Stomach (tissue), 9 donors: ENCODE data around the gene IGSF3. TPM values are rescaled to one million over a fixed set of nuclear protein-coding genes. Genes with fewer than 3 reads are reported as not detected.

Source experiments
- DNase-seq, 2 donors: peaks; one replicate each; pipeline versions ENCODE4 v3.0.0 to v3.0.0-alpha.2; 2013 to 2019
- H3K27ac ChIP-seq, 5 donors: fragments of 200-600 bp in 4 of 5; sonication (generic) in 4 of 5; one replicate each; pipeline ENCODE4 v1.5.1; 2013 to 2019; ENCODE audit warnings: mild to moderate bottlenecking in 1 of 5, moderate library complexity in 1 of 5
- H3K27me3 ChIP-seq, 3 donors: fragments of 200-600 bp; sonication (generic); one replicate each; pipeline ENCODE4 v1.5.1; 2017 to 2019; ENCODE audit warnings: mixed run types in 1 of 3
- H3K36me3 ChIP-seq, 4 donors: fragments of 200-600 bp; sonication (generic); 1 replicate in 3 of 4; 2 replicates in 1 of 4; pipeline ENCODE4 v1.5.1; 2016 to 2019
- H3K4me1 ChIP-seq, 4 donors: fragments of 200-600 bp; sonication (generic); one replicate each; pipeline ENCODE4 v1.5.1; 2016 to 2019
- H3K4me3 ChIP-seq, 4 donors: fragments of 200-600 bp; sonication (generic) in 3 of 4; one replicate each; pipeline ENCODE4 v1.5.1; 2016 to 2019; ENCODE audit warnings: mild to moderate bottlenecking in 1 of 4
- H3K9me3 ChIP-seq, 4 donors: fragments of 200-600 bp; sonication (generic); one replicate each; pipeline ENCODE4 v1.5.1; 2016 to 2019
- CTCF ChIP-seq, 7 experiments: fragments of 450-650 bp in 4 of 7; fragments of 200-600 bp in 3 of 7; sonication (generic) in 3 of 7; IDR thresholded peaks; one replicate each; pipeline ENCODE4 v1.5.1; 2016 to 2019; ENCODE audit warnings: antibody characterized with exemption in 7 of 7, control low read depth in 2 of 7, mild to moderate bottlenecking in 1 of 7
- EP300 ChIP-seq: sonication (generic); formaldehyde crosslinking; IDR thresholded peaks from one replicate; pipeline ENCODE4 v1.6.1; 2017; ENCODE audit warnings: antibody characterized with exemption
- POLR2A ChIP-seq, 4 donors: fragments of 450-650 bp; IDR thresholded peaks; one replicate each; pipeline ENCODE4 v1.6.1; 2016; ENCODE audit warnings: antibody characterized with exemption in 4 of 4, control low read depth in 2 of 4, mild to moderate bottlenecking in 1 of 4, moderate library complexity in 1 of 4
- POLR2AphosphoS5 ChIP-seq, 3 donors: sonication (generic); formaldehyde crosslinking; IDR thresholded peaks; one replicate each; pipeline ENCODE4 v1.6.1; 2016; ENCODE audit warnings: antibody characterized with exemption in 3 of 3
- WGBS, 5 donors: extraction: QIAGEN DNeasy Blood & Tissue Kit in 3 of 5; methylation state at CpG; one replicate each; pipeline versions ENCODE4 v1.1.5 to v1.1.7; 2013 to 2018; 5-methylcytosine and 5-hydroxymethylcytosine counted together
- intact Hi-C: fragments of 100-400 bp; cut with DNase I; formaldehyde crosslinking; loops from one replicate; pipeline ENCODE4 v1.15.1; 2023; ENCODE audit warnings: low total_unique reads
- polyA plus RNA-seq, 3 donors: library from polyadenylated mRNA; stranded (reverse); fragments of 200-250 nt; gene quantifications; one replicate each; pipeline ENCODE4 v1.2.3, GENCODE V29; 2013
- total RNA-seq, 5 donors: library from RNA; depleted of rRNA; stranded (reverse); fragments of >200 nt; gene quantifications; one replicate each; pipeline versions ENCODE4 v1.1.0 to v1.2.3, GENCODE V29; 2014 to 2016
- donor health status: healthy with polysubstance abuse.
- donor health status: Bipolar disorder and iron deficiency.
- donor health status: healthy.

IGSF3 gene
- total and polyA plus RNA-seq, 8 donors: 1.7 to 31.6 (median 20.9) TPM

GRCh38 chr1:116712510-116712909, 45.0 kb upstream of the IGSF3 start:
- no peak for DNase-seq
- H3K4me1 ChIP-seq: peaks cover 3 to 13% (median 11%) of the 10 kb centered on the region in 4 donors
- intact Hi-C loops: no loop called here
- H3K36me3 ChIP-seq: no peaks in the 10 kb centered on the region
- no peak overlapping the region for H3K27ac ChIP-seq
- no peak overlapping the region for H3K4me3 ChIP-seq
- TF ChIP-seq CTCF (IDR thresholded peaks at IDR 0.05) (no peak), POLR2AphosphoS5 (IDR thresholded peaks at IDR 0.05) (no peak), EP300 (no peak), POLR2A (IDR thresholded peaks at IDR 0.05) (no peak)
- no peaks in the 10 kb centered on the region for H3K27me3 ChIP-seq
- 68 to 88% (median 77%) methylated on average over 6 of the region's 6 CpGs for WGBS, 5 donors
- H3K9me3 ChIP-seq: no peaks in the 10 kb centered on the region

- Histone ChIP-seq H3K36me3 (no peaks in the 10 kb centered on the region), H3K4me3 (no peak overlapping the region), H3K27me3 (no peaks in the 10 kb centered on the region), H3K4me1 (peaks cover 3 to 13% (median 11%) of the 10 kb centered on the region in 4 donors), H3K27ac (peak overlapping the region in 1 of 5 donors; percentile 20), H3K9me3 (no peaks in the 10 kb centered on the region)
- intact Hi-C loops: no loop called here
- TF ChIP-seq POLR2A (IDR thresholded peaks at IDR 0.05) (no peak), POLR2AphosphoS5 (IDR thresholded peaks at IDR 0.05) (no peak), CTCF (IDR thresholded peaks at IDR 0.05) (no peak), EP300 (no peak)
- WGBS, 5 donors: 39 to 60% (median 51%) methylated on average over 2 of the region's 2 CpGs
- peak in 1 of 2 donors; percentile 65 for DNase-seq
Measured at GRCh38 chr1:116711263-116711840, 43.8 kb upstream of the IGSF3 start.

GRCh38 chr1:116710420-116711262, 43.1 kb upstream of the IGSF3 start:
- no peaks in the 10 kb centered on the region for H3K36me3 ChIP-seq
- H3K4me1 ChIP-seq: peaks cover 3 to 13% (median 11%) of the 10 kb centered on the region in 4 donors
- DNase-seq: peak in 1 of 2 donors; percentile 48
- H3K27ac ChIP-seq: peak overlapping the region in 2 of 5 donors; percentile 13 to 20
- no peak overlapping the region for H3K4me3 ChIP-seq
- H3K9me3 ChIP-seq: no peaks in the 10 kb centered on the region
- intact Hi-C loops: no loop called here
- H3K27me3 ChIP-seq: no peaks in the 10 kb centered on the region
- TF ChIP-seq CTCF (IDR thresholded peaks at IDR 0.05): no peak
- TF ChIP-seq POLR2A (IDR thresholded peaks at IDR 0.05): no peak
- TF ChIP-seq POLR2AphosphoS5 (IDR thresholded peaks at IDR 0.05): no peak
- no peak for TF ChIP-seq EP300
- WGBS, 5 donors: 50 to 65% (median 54%) methylated on average over 2 of the region's 2 CpGs

- Histone ChIP-seq H3K27me3 (no peaks in the 10 kb centered on the region), H3K4me3 (no peak overlapping the region), H3K4me1 (peaks cover 3 to 13% (median 11%) of the 10 kb centered on the region in 4 donors), H3K36me3 (no peaks in the 10 kb centered on the region), H3K27ac (no peak overlapping the region), H3K9me3 (no peaks in the 10 kb centered on the region)
- TF ChIP-seq CTCF (IDR thresholded peaks at IDR 0.05) (no peak), POLR2AphosphoS5 (IDR thresholded peaks at IDR 0.05) (no peak), POLR2A (IDR thresholded peaks at IDR 0.05) (no peak), EP300 (no peak)
- no peak for DNase-seq
- 89 to 94% (median 93%) methylated on average over 7 of the region's 7 CpGs for WGBS, 5 donors
- intact Hi-C loops: no loop called here
Measured at GRCh38 chr1:116709666-116710167, 42.2 kb upstream of the IGSF3 start.
